ENCODE measurements around the gene ADARB2. TPM values are rescaled to one million over a fixed set of nuclear protein-coding genes. Genes with fewer than 3 reads are reported as not detected.

Gene ADARB2
- total RNA-seq, 1 donor from 2014 or later = 1.2 TPM

DNA sequence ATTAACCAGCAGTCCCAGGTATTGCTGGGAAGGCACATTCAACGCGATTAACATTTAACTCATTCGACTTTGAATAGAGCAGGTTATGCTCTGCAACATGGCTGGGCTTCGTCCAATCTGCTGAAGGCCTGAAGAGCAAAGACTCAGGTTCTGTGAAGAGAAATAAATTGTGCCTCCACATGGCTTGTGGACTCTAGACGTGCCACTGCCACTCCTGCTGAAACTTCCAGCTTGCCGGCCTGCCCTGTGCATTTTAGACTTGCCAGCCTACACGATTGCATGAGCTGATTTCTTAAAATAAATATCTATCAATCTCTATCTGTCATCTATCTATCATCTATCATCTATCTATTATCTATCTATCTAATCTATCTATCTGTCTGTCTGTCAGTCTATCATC, 543.2 kb downstream of the ADARB2 start:
- ATAC-seq = no peak
- Histone ChIP-seq H3K27me3 (peaks cover 7% of the 10 kb centered on the region), H3K4me1 (no peaks in the 10 kb centered on the region), H3K27ac (no peak overlapping the region), H3K4me3 (no peak overlapping the region), H3K9me3 (no peaks in the 10 kb centered on the region), H3K36me3 (no peaks in the 10 kb centered on the region)
- TF ChIP-seq, protein P1, sequence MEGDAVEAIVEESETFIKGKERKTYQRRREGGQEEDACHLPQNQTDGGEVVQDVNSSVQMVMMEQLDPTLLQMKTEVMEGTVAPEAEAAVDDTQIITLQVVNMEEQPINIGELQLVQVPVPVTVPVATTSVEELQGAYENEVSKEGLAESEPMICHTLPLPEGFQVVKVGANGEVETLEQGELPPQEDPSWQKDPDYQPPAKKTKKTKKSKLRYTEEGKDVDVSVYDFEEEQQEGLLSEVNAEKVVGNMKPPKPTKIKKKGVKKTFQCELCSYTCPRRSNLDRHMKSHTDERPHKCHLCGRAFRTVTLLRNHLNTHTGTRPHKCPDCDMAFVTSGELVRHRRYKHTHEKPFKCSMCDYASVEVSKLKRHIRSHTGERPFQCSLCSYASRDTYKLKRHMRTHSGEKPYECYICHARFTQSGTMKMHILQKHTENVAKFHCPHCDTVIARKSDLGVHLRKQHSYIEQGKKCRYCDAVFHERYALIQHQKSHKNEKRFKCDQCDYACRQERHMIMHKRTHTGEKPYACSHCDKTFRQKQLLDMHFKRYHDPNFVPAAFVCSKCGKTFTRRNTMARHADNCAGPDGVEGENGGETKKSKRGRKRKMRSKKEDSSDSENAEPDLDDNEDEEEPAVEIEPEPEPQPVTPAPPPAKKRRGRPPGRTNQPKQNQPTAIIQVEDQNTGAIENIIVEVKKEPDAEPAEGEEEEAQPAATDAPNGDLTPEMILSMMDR (IDR thresholded peaks at IDR 0.05) = no peak
- intact Hi-C loops (cut with DNase I) = no loop called here
- DNase-seq = peak; percentile 12

DNA sequence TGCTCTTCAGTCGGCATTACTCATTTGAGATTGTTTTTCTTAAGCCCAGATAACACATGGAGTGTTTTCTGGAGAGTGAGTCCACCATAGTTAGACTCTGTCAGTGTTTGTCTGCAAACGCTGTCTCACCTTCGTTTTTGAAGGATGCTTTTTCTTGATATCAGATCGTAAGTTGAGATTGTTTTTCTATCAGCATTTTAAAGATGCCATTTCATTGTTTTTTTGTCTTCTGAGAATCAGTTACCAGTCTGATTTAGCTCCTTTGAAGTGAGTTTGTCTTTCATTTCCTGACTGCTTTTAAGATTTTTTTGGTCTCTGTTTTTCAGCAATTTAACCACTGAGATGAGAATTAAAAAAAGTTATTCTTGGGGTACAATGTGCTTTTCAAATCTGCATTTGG, 543.8 kb downstream of the ADARB2 start:
- Histone ChIP-seq H3K36me3 (no peaks in the 10 kb centered on the region), H3K4me3 (no peak overlapping the region), H3K4me1 (no peaks in the 10 kb centered on the region), H3K27me3 (peaks cover 1% of the 10 kb centered on the region), H3K9me3 (no peaks in the 10 kb centered on the region), H3K27ac (no peak overlapping the region)
- intact Hi-C loops (cut with DNase I) = no loop called here
- DNase-seq (no peak), ATAC-seq (no peak)
- TF ChIP-seq, protein P1 (IDR thresholded peaks at IDR 0.05) = no peak

DNA sequence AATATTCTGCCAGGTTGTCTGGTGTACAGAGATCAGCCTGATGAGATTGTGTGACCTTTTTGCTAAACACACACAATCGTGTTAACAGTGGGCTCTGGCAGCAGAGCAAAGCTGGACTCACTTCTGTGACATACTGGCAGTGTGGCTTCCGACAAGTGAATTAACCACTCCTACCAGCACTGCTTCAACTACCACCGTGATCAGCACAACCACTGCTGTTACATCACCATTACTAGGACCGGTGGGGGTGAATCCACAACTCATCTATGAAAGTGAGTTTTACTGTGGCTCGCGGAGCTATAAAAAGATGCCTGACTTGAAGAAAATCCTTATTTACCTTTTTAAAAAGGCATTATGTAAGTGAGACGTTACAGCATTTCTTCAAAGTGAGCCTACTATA, 545.6 kb downstream of the ADARB2 start:
- no peak for ATAC-seq
- Histone ChIP-seq H3K4me3 (no peak overlapping the region), H3K9me3 (no peaks in the 10 kb centered on the region), H3K36me3 (no peaks in the 10 kb centered on the region), H3K27ac (no peak overlapping the region), H3K4me1 (no peaks in the 10 kb centered on the region), H3K27me3 (no peaks in the 10 kb centered on the region)
- intact Hi-C loops (cut with DNase I) = no loop called here
- TF ChIP-seq, protein P1 (IDR thresholded peaks at IDR 0.05) = no peak
- no peak for DNase-seq

DNA sequence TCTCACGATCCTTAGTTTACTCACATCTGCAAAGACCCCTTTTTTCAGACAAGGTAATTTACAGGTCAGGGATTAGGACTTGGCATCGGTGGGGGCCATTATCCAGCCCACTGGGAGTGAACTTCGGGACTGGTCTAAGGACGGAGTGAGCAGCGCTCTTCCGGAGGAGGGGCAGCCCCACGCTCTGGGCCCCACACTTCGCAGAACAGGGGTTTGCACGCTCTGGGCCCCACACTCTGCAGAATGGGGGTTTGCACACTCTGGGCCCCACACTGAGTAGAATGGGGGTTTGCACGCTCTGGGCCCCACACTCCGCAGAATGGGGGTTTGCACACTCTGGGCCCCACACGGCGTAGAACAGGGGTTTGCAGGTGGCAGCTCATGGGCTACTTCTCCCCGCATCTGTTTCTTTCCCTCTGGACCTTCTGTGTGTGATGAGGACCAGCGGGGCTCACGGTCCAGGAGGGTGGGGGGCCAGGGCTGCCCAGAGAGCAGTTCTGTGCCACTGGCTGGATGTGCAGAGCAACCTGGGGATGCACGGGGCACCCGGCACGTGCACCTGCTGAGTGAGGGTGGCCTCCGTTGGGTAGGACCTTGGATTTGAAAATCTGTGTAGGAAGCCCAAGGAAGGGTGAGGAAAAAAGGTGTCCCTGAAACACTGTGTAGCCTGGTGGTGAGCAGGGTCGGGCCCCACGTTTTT, 546.4 kb downstream of the ADARB2 start:
- TF ChIP-seq, protein P1 (IDR thresholded peaks at IDR 0.05) = no peak
- ATAC-seq (no peak), DNase-seq (peak; percentile 54)
- H3K9me3 ChIP-seq = no peaks in the 10 kb centered on the region
- H3K36me3 ChIP-seq = no peaks in the 10 kb centered on the region
- no peaks in the 10 kb centered on the region for H3K4me1 ChIP-seq
- no peaks in the 10 kb centered on the region for H3K27me3 ChIP-seq
- H3K4me3 ChIP-seq = no peak overlapping the region
- H3K27ac ChIP-seq = no peak overlapping the region
- intact Hi-C loops (cut with DNase I) = no loop called here

DNA sequence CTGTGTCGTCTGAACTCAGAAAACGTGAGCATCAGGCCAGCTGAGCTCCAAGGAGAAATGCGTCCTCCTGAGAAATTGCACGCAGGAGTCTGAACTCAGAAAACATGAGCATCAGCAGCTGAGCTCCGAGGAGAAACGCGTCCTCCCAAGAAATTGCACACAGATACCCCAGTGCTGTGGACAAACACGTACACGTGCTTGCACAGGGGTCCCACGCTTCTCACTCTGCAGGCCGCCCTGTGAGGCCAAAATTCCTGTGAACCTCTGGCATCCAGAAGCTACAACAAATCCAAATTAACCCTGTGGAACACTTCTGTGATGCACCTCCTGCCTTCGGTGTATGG, 547.3 kb downstream of the ADARB2 start:
- Histone ChIP-seq H3K9me3 (no peaks in the 10 kb centered on the region), H3K36me3 (no peaks in the 10 kb centered on the region), H3K4me3 (no peak overlapping the region), H3K27ac (no peak overlapping the region), H3K4me1 (no peaks in the 10 kb centered on the region), H3K27me3 (no peaks in the 10 kb centered on the region)
- intact Hi-C loops (cut with DNase I) = no loop called here
- DNase-seq (peak; percentile 43), ATAC-seq (no peak)
- TF ChIP-seq, protein P1 (IDR thresholded peaks at IDR 0.05) = no peak
